Transverse colon (tissue), 4 donors: ENCODE measurements around the gene NGDN. TPM values are rescaled to one million over a fixed set of nuclear protein-coding genes. Genes with fewer than 3 reads are reported as not detected.

Experiments
- DNase-seq: peaks from one replicate; pipeline ENCODE4 v3.0.0-alpha.2; 2019
- H3K27ac ChIP-seq, 4 donors: fragments of 200-600 bp; sonication (generic); 2 replicates each; pipeline ENCODE4 v1.5.1; 2016 to 2018; ENCODE audit warnings: inconsistent platforms in 4 of 4
- H3K27me3 ChIP-seq: fragments of 200-600 bp; sonication (generic); 2 replicates; pipeline ENCODE4 v1.5.1; 2017; ENCODE audit warnings: inconsistent platforms
- H3K36me3 ChIP-seq, 4 donors: fragments of 200-600 bp; sonication (generic); 2 replicates each; pipeline ENCODE4 v1.5.1; 2017 to 2019; ENCODE audit warnings: inconsistent platforms in 4 of 4
- H3K4me1 ChIP-seq, 4 donors: fragments of 200-600 bp; sonication (generic); 2 replicates each; pipeline ENCODE4 v1.5.1; 2017 to 2020; ENCODE audit warnings: inconsistent platforms in 4 of 4
- H3K4me3 ChIP-seq, 4 donors: fragments of 200-600 bp; sonication (generic); 1 replicate in 1 of 4; 2 replicates in 3 of 4; pipeline versions ENCODE4 v1.5.1 to v1.6.1; 2017 to 2019; ENCODE audit warnings: inconsistent platforms in 4 of 4
- H3K9me3 ChIP-seq, 2 donors: fragments of 200-600 bp; sonication (generic); 2 replicates each; pipeline ENCODE4 v1.5.1; 2017 to 2019; ENCODE audit warnings: inconsistent platforms in 2 of 2
- CTCF ChIP-seq, 5 experiments: fragments of 200-600 bp in 3 of 5; fragments of 450-650 bp in 2 of 5; sonication (generic) in 3 of 5; IDR thresholded peaks; 1 replicate in 2 of 5; 2 replicates in 3 of 5; pipeline ENCODE4 v1.5.1; 2016 to 2017; ENCODE audit warnings: antibody characterized with exemption in 5 of 5, inconsistent platforms in 3 of 5, mild to moderate bottlenecking in 2 of 5, moderate library complexity in 1 of 5
- EP300 ChIP-seq: sonication (generic); formaldehyde crosslinking; IDR thresholded peaks from one replicate; pipeline ENCODE4 v1.6.1; 2017; ENCODE audit warnings: antibody characterized with exemption, low read depth
- POLR2A ChIP-seq: fragments of 450-650 bp; IDR thresholded peaks from one replicate; pipeline ENCODE4 v1.6.1; 2016; ENCODE audit warnings: antibody characterized with exemption, mild to moderate bottlenecking, moderate library complexity
- POLR2AphosphoS5 ChIP-seq, 3 donors: sonication (generic); formaldehyde crosslinking; IDR thresholded peaks; one replicate each; pipeline ENCODE4 v1.6.1; 2016; ENCODE audit warnings: antibody characterized with exemption in 3 of 3
- WGBS, 2 donors: methylation state at CpG; one replicate each; pipeline ENCODE4 v1.1.5; 2018; ENCODE audit warnings: low coverage in 1 of 2; 5-methylcytosine and 5-hydroxymethylcytosine counted together
- in situ Hi-C, 4 donors: fragments of 200-750 bp; cut with MboI; loops; one replicate each; pipeline versions ENCODE4 v1.15.0 to v1.15.1; 2017; ENCODE audit warnings: low sequenced_read_pairs in 3 of 4, low pct_ligation_motif_present in 1 of 4, low pct_unique_long_range_greater_than_20kb in 1 of 4
- intact Hi-C: fragments of 100-400 bp; cut with DNase I; formaldehyde crosslinking; loops from one replicate; pipeline ENCODE4 v1.15.1; 2023; ENCODE audit warnings: low total_unique reads
- total RNA-seq, 4 donors: library from RNA; depleted of rRNA; stranded (reverse); fragments of >200 nt; gene quantifications; one replicate each; pipeline ENCODE4 v1.1.0, GENCODE V29; 2016

Gene NGDN
- total RNA-seq, 4 donors from 2014 or later = 8.8 to 31.5 (median 20.8) TPM

- in situ Hi-C loops = no loop called here
- Histone ChIP-seq H3K27ac (no peak overlapping the region), H3K4me3 (no peak overlapping the region)
These were observed 44.5 kb downstream of the NGDN start for GRCh38 chr14:23513818-23514643.

GRCh38 chr14:23514644-23514957 lies 45.1 kb downstream of the NGDN start:
- no peaks in the 10 kb centered on the region for H3K9me3 ChIP-seq
- TF ChIP-seq EP300 = no peak
- no peak for TF ChIP-seq POLR2AphosphoS5 (IDR thresholded peaks at IDR 0.05)
- no peak for TF ChIP-seq CTCF (IDR thresholded peaks at IDR 0.05)
- TF ChIP-seq POLR2A = no peak
- H3K4me3 ChIP-seq = no peak overlapping the region
- DNase-seq = no peak
- in situ Hi-C loops (no loop called here), intact Hi-C loops (no loop called here)
- WGBS, 2 donors = 81% methylated on average over 3 of the region's 3 CpGs; no CpG with 5 or more reads in 1 of the 2 donors
- H3K27me3 ChIP-seq = no peaks in the 10 kb centered on the region
- no peaks in the 10 kb centered on the region for H3K4me1 ChIP-seq
- H3K36me3 ChIP-seq = no peaks in the 10 kb centered on the region
- H3K27ac ChIP-seq = no peak overlapping the region

More at GRCh38 chr14:23513818-23514643, 44.5 kb downstream of the NGDN start:
- 76 to 88% methylated on average over 3 to 8 of the region's 8 CpGs for WGBS, 2 donors
- H3K4me1 ChIP-seq = no peaks in the 10 kb centered on the region
- TF ChIP-seq POLR2A (no peak), CTCF (IDR thresholded peaks at IDR 0.05) (no peak), POLR2AphosphoS5 (IDR thresholded peaks at IDR 0.05) (no peak), EP300 (no peak)
- no peak for DNase-seq
- H3K36me3 ChIP-seq = no peaks in the 10 kb centered on the region
- no peaks in the 10 kb centered on the region for H3K27me3 ChIP-seq
- no peaks in the 10 kb centered on the region for H3K9me3 ChIP-seq
- intact Hi-C loops = no loop called here

DNA sequence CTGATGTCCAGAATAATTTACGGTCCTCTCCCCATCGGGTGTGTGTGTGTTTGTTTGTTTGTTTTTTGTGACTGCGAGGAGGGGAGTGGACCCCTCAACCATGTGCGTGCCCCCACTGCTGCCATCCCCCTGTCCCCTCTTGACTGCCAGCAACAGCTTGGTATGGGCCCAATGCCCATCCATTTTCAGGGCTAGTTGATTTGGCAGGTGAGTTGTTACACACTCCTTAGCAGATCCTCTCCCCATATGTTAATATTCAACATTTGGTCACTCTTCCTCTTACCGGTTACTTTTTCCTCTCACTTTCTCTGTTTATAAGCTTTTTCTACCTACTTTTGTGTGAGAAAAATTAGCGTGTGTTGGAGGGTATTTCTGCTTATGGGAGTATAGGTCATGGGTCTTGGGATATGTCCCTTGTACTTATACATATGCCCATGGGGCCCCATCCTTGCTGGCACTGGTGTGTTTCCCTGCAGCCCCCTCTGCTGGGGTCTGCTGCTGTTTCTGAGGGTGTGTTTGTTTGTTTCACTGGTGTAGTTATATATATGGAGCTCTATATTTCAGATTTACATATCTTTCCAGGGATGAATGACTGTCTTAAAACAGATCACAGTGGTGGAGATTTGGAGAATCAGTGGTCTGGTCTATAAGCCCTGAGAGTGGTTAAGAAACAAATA lies 48.3 kb downstream of the NGDN start:
- Histone ChIP-seq H3K4me1 (no peaks in the 10 kb centered on the region), H3K4me3 (no peak overlapping the region), H3K27me3 (no peaks in the 10 kb centered on the region), H3K36me3 (no peaks in the 10 kb centered on the region), H3K27ac (no peak overlapping the region), H3K9me3 (no peaks in the 10 kb centered on the region)
- no peak for DNase-seq
- intact Hi-C loops = no loop called here
- 89 to 98% methylated on average over 5 to 6 of the region's 6 CpGs for WGBS, 2 donors
- TF ChIP-seq POLR2AphosphoS5 (IDR thresholded peaks at IDR 0.05) (no peak), POLR2A (no peak), EP300 (no peak), CTCF (IDR thresholded peaks at IDR 0.05) (no peak)
- in situ Hi-C loops = no loop called here

GRCh38 chr14:23518709-23519108 lies 49.2 kb downstream of the NGDN start:
- Histone ChIP-seq H3K36me3 (no peaks in the 10 kb centered on the region), H3K27me3 (no peaks in the 10 kb centered on the region), H3K4me3 (no peak overlapping the region), H3K27ac (no peak overlapping the region), H3K4me1 (no peaks in the 10 kb centered on the region), H3K9me3 (no peaks in the 10 kb centered on the region)
- no peak for DNase-seq
- in situ Hi-C loops (no loop called here), intact Hi-C loops (no loop called here)
- TF ChIP-seq EP300 = no peak
- 71 to 84% methylated on average over 1 to 4 of the region's 4 CpGs for WGBS, 2 donors
